Esophagus squamous epithelium (tissue), 4 donors: Measurements from ENCODE around the gene MTA1.

Experiments used
- CTCF ChIP-seq, 6 experiments: fragments of 450-650 bp in 4 of 6; fragments of 200-600 bp in 2 of 6; sonication (generic) in 2 of 6; IDR thresholded peaks; one replicate each; pipeline ENCODE4 v1.5.1; 2016 to 2019; ENCODE audit warnings: antibody characterized with exemption in 6 of 6, mild to moderate bottlenecking in 4 of 6, moderate library complexity in 4 of 6
- POLR2A ChIP-seq, 4 donors: fragments of 450-650 bp; IDR thresholded peaks; one replicate each; pipeline ENCODE4 v1.6.1; 2017; ENCODE audit warnings: antibody characterized with exemption in 4 of 4, mild to moderate bottlenecking in 4 of 4, moderate library complexity in 3 of 4

DNA sequence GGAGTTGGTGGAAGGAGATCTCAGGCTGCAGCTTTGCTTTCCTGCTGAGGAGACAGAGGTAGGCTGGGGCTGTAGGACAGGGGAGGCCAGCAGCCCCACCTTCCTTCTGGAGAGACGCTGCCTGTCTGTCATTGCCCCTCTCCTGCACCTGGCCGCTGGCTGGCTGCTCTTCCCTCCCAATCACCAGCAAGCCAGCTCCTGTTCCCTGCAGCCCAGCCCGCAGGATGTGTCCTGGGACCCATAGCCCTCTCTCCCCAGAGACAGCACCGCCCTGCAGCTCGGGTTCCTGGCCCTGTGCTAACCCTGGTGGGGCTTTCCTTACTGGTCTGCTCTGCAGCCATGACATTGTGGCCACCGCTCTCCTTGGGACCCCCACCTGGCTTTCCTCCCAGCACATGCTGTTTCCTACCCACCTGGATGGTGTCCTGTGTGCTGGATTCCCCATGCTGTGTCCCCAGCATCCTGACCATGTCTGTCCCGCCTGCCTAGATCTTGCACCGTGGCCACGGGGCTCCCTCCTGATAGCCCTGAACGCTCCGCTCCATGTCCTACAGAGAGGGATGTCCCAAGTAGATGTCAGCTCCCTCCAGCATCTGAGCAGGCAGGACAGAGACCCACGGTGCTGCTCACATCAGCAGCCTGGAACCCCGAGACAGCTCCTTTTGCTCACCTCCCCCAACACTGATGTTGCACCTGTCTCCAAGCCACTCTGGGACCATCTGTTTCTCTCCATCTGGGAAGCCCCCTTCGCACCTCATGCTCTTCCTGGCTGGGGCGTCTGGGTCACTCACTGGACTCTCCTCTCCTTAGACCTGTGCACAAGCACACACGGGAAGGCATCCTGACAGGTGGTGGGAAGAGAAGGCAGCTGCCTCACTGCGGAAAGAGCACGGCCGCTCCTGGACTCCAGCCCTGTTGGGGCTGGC lies 1.1 kb upstream of the MTA1 start:
- TF ChIP-seq CTCF (IDR thresholded peaks at IDR 0.05) (no peak), POLR2A (IDR thresholded peaks at IDR 0.05) (no peak)
